ENCODE measurements around the gene TCEAL7.
A peak's percentile ranks its signal among the peaks of the same experiment; 100 is the strongest.

The TCEAL7 gene

GRCh38 chrX:103367502-103367901 lies 37.5 kb downstream of the TCEAL7 start:
- no peak for DNase-seq (ENCODE audit: low spot score)

DNA sequence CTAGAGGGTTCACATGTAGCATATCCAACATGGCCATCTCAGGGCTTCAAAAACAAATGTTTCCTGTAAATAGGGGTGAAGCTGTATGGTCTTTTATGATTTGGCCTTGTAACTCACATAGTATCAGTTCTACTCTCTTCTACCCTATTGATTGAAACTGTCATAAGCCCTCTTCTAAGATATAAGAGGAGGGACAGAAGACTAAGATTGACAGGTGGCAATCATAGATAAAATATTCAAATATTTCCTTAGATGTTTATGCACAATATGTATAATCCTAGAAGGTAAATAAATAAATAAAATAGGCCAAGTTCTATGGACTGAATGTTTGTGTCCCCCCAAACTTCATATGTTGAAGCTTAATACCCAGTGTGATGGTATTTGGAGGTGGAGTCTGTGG lies 39.4 kb downstream of the TCEAL7 start:
- DNase-seq (ENCODE audit: low spot score): no peak

DNA sequence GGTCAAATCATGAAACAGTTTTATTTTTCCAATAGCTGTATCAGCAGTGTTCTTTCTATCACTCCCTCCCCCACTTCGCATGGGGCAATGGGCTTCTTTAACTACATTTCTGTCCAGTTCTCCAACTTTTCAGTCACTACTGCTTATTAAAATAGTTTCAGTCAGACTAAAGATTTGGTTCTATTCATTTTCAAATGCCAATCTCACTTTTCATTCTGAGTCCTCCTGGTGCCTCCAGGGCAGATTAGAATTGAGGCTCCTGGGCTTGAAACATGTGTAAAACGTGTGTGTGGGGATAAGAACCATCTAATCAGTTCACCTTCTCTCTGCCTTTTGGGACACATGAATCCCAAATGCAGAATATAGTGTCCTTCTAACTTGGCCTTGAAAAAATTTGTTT lies 42.8 kb downstream of the TCEAL7 start:
- no peak for DNase-seq (ENCODE audit: low spot score)

- no peak for DNase-seq (ENCODE audit: low spot score)
Observed at GRCh38 chrX:103373581-103373980, 43.5 kb downstream of the TCEAL7 start.

- DNase-seq (ENCODE audit: low spot score): peak; percentile 53
Observed at GRCh38 chrX:103376118-103376978, 46.3 kb downstream of the TCEAL7 start, which contains the start of gene BEX3. BEX3 (plus strand) TSS chrX:103376538; CDS start chrX:103377522, 984 bp downstream.

DNA sequence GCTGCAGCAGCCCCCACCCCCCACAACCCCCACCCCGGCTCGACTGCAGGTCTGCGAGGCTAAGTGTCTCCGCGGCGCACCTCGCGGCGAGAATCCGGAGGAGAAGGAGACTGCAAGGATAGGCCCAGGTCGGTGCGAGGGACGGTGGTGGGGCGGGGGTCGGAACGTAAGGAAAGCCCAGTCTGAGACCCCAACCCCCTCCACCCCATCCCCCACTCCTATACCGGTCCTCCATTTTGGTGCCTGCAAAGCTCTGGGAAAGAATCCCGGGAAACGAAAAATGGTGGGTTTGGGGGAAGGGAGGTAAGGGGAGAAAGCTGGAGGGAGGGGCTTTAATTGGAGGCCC lies 46.9 kb downstream of the TCEAL7 start:
- no peak for DNase-seq (ENCODE audit: low spot score)

- DNase-seq (ENCODE audit: low spot score): no peak
Observed at GRCh38 chrX:103378990-103379389, 49.0 kb downstream of the TCEAL7 start.

Measured in HuH-7 (cell line).